Erythroblast (primary cell): ENCODE measurements around the gene TUBGCP5.

Source experiments
- GATA1 ChIP-seq: IDR thresholded peaks from 2 replicates; pipeline ENCODE4 v1.6.1; 2011; ENCODE audit warnings: low read depth, mild to moderate bottlenecking, control low read depth, low read length, moderate library complexity
- POLR2A ChIP-seq: IDR thresholded peaks from 2 replicates; pipeline ENCODE4 v1.6.1; 2011; ENCODE audit warnings: mild to moderate bottlenecking, low read length

- TF ChIP-seq POLR2A = no peak
- no peak for TF ChIP-seq GATA1
These were observed 36.4 kb downstream of the TUBGCP5 start for GRCh38 chr15:23002920-23003319.
